Right atrium auricular region (tissue), 2 donors: ENCODE measurements around the gene SIL1. TPM values are rescaled to one million over a fixed set of nuclear protein-coding genes. Genes with fewer than 3 reads are reported as not detected.
A peak's percentile ranks its signal among the peaks of the same experiment; 100 is the strongest.

Source experiments
- DNase-seq: peaks from one replicate; pipeline ENCODE4 v3.0.0-alpha.2; 2019; ENCODE audit warnings: low spot score
- H3K27ac ChIP-seq, 2 donors: fragments of 200-600 bp; sonication (generic); 1 replicate in 1 of 2; 2 replicates in 1 of 2; pipeline ENCODE4 v1.5.1; 2016 to 2019
- H3K27me3 ChIP-seq, 2 donors: fragments of 200-600 bp; sonication (generic); one replicate each; pipeline versions ENCODE4 v1.5.1 to v1.6.0; 2017 to 2019
- H3K36me3 ChIP-seq: fragments of 200-600 bp; sonication (generic); one replicate; pipeline ENCODE4 v1.5.1; 2016
- H3K4me1 ChIP-seq, 2 donors: fragments of 200-600 bp; sonication (generic); one replicate each; pipeline versions ENCODE4 v1.5.1 to v1.6.0; 2017 to 2019
- H3K4me3 ChIP-seq, 2 donors: fragments of 200-600 bp; sonication (generic); 1 replicate in 1 of 2; 2 replicates in 1 of 2; pipeline ENCODE4 v1.5.1; 2017 to 2019; ENCODE audit warnings: mild to moderate bottlenecking in 1 of 2, moderate library complexity in 1 of 2
- H3K9me3 ChIP-seq, 2 donors: fragments of 200-600 bp; sonication (generic); one replicate each; pipeline ENCODE4 v1.5.1; 2019
- total RNA-seq, 2 donors: library from RNA; depleted of rRNA; stranded (reverse); fragments of >200 nt; gene quantifications; one replicate each; pipeline ENCODE4 v1.1.0, GENCODE V29; 2016
- TF ChIP-seq, protein P1 (sequence below), 2 donors: fragments of 200-600 bp; sonication (generic); IDR thresholded peaks; one replicate each; pipeline ENCODE4 v1.5.1; 2019; ENCODE audit warnings: antibody characterized with exemption in 2 of 2

The SIL1 gene
- total RNA-seq, 2 donors from 2014 or later, result 32.7 to 41.3 TPM

DNA sequence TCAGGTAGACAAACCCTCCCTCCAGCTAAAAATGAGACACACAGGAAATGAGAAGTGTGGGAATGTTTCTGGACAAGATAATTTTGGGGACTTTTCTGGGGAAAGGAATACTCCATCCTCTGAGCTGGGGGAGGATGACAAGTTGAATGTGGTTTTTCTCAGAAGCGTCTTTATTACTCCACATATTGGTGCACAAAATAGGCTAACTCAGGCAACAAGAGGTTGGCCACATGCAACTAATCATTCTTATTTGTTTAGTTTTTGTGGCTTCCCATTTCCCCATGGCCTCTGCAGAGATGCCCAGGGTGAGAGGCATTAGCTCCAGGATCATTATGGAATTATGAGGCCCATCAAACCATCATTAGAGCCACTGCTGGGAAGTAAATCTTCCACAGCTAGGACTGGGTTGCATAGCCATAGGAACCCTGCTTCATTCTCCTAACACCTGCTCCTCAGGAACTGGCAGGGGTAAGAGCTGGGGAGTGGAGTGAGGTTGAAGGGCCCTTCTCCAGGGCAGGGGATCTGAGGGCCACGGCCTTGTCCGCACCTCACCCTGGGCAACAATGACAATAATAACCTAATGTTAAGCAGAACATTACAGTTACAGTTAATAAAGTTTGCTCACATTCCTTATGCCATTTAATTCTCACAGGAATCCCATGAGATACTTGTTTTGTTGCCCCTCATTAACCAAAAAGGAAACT is 9.3 kb upstream of the SIL1 start:
- no peak for DNase-seq
- Histone ChIP-seq H3K27ac (no peak overlapping the region), H3K4me3 (no peak overlapping the region), H3K36me3 (no peaks in the 10 kb centered on the region), H3K4me1 (no peaks in the 10 kb centered on the region), H3K27me3 (no peaks in the 10 kb centered on the region), H3K9me3 (no peaks in the 10 kb centered on the region)
- TF ChIP-seq, protein P1, sequence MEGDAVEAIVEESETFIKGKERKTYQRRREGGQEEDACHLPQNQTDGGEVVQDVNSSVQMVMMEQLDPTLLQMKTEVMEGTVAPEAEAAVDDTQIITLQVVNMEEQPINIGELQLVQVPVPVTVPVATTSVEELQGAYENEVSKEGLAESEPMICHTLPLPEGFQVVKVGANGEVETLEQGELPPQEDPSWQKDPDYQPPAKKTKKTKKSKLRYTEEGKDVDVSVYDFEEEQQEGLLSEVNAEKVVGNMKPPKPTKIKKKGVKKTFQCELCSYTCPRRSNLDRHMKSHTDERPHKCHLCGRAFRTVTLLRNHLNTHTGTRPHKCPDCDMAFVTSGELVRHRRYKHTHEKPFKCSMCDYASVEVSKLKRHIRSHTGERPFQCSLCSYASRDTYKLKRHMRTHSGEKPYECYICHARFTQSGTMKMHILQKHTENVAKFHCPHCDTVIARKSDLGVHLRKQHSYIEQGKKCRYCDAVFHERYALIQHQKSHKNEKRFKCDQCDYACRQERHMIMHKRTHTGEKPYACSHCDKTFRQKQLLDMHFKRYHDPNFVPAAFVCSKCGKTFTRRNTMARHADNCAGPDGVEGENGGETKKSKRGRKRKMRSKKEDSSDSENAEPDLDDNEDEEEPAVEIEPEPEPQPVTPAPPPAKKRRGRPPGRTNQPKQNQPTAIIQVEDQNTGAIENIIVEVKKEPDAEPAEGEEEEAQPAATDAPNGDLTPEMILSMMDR (IDR thresholded peaks at IDR 0.05), result no peak

DNA sequence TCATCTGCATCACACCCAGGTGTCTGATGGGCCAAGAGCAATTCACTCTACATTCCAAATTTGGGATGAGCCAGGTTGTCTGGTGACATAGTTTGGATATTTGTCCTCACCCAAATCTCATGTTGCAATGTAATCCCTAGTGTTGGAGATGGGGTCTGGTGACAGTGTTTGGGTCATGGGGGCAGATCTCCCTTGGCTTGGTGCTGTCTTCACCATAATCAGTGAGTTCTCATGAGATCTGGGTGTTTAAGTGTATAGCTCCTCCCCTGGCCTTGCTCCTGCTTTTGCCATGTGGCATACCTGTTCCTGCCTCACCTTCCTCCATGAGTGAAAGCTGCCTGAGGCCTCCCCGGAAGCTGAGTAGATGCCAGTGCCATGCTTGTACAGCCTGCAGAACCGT is 7.4 kb upstream of the SIL1 start:
- H3K4me1 ChIP-seq, result no peaks in the 10 kb centered on the region
- no peak overlapping the region for H3K27ac ChIP-seq
- no peak overlapping the region for H3K4me3 ChIP-seq
- no peaks in the 10 kb centered on the region for H3K9me3 ChIP-seq
- DNase-seq, result no peak
- no peaks in the 10 kb centered on the region for H3K27me3 ChIP-seq
- H3K36me3 ChIP-seq, result no peaks in the 10 kb centered on the region
- TF ChIP-seq, protein P1 (IDR thresholded peaks at IDR 0.05), result no peak

DNA sequence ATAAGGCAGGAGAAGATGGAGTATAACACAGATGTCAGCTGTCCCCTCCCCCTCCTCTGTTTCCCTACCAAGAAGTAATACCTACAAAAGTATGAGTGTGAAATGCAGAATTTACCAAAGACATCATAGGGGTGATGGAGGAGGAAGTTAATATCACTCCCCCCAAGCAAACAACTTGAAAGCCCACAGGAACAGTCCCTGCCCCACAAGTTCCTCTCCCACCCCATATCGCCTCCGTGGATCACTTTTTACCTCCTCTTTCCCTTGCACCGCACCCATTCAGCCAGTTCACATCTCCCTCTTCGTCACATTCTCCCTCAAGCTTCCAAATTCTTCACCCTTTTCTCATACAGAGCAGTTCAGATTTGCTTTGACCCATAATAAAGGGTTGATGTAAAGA is 7.0 kb upstream of the SIL1 start:
- H3K36me3 ChIP-seq, result no peaks in the 10 kb centered on the region
- H3K4me1 ChIP-seq, result no peaks in the 10 kb centered on the region
- H3K27me3 ChIP-seq, result no peaks in the 10 kb centered on the region
- no peaks in the 10 kb centered on the region for H3K9me3 ChIP-seq
- H3K4me3 ChIP-seq, result no peak overlapping the region
- TF ChIP-seq, protein P1 (IDR thresholded peaks at IDR 0.05), result no peak
- no peak for DNase-seq
- no peak overlapping the region for H3K27ac ChIP-seq

DNA sequence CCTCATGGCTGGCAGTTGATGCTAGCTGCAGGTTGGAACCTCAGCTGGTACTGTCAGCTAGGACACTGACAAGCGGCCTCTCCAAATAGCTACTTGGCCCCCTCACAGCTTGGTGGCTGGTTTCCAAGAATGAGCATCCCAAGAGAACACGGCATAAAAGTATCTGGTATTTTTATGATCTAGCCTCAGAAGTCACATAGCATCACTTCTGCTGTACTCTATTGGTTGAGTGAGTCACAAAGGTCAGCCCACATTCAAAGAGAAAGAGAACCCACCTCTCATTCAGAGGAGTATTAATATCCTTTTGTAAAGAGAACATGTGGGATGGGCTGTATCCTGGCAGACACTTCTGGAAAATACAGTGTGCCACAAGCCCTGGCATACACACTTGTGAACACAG is 6.0 kb upstream of the SIL1 start:
- Histone ChIP-seq H3K4me1 (no peaks in the 10 kb centered on the region), H3K9me3 (no peaks in the 10 kb centered on the region), H3K36me3 (no peaks in the 10 kb centered on the region), H3K27ac (no peak overlapping the region), H3K4me3 (no peak overlapping the region), H3K27me3 (no peaks in the 10 kb centered on the region)
- TF ChIP-seq, protein P1 (IDR thresholded peaks at IDR 0.05), result no peak
- no peak for DNase-seq

DNA sequence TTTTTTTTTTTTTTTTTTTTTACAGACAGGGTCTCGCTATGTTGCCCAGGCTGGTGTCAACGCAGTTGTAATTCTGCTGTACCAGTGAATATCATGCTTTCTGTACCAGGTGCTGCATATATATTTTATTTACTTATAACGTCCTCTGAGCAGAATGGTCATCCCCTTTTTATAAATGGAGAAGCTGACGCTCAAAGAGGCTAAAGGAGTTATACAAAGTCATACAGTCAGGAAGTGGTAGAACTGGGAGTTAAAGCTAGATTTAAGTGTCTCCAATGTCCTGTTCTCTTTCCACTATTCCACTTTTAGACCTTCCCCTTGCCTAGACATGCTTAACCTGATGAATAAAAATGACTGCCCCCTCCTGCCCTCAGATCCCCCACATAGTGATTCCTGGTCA is 1.2 kb upstream of the SIL1 start:
- peak overlapping the region in 1 of 2 donors; percentile 97 for H3K27ac ChIP-seq
- H3K9me3 ChIP-seq, result no peaks in the 10 kb centered on the region
- H3K27me3 ChIP-seq, result no peaks in the 10 kb centered on the region
- TF ChIP-seq, protein P1 (IDR thresholded peaks at IDR 0.05), result no peak
- no peak overlapping the region for H3K4me3 ChIP-seq
- H3K4me1 ChIP-seq, result peaks cover 0 to 16% of the 10 kb centered on the region in 2 donors
- DNase-seq, result no peak
- no peaks in the 10 kb centered on the region for H3K36me3 ChIP-seq
